ENCODE results near the gene BLM. TPM values are rescaled to one million over a fixed set of nuclear protein-coding genes. Genes with fewer than 3 reads are reported as not detected.
A peak's percentile ranks its signal among the peaks of the same experiment; 100 is the strongest.

Gene BLM
- total and polyA plus RNA-seq, 8 donors, result 0.12 to 1.1 (median 0.65) TPM; not detected in 1

GRCh38 chr15:90851114-90851513, 134.0 kb downstream of the BLM start:
- no peak for DNase-seq
- Histone ChIP-seq H3K4me3 (no peak overlapping the region), H3K27me3 (no peaks in the 10 kb centered on the region), H3K27ac (no peak overlapping the region), H3K9me3 (no peaks in the 10 kb centered on the region), H3K36me3 (no peaks in the 10 kb centered on the region), H3K4me1 (no peaks in the 10 kb centered on the region)
- no peak for FAIRE-seq
- 83 to 88% methylated on average over 6 of the region's 6 CpGs for WGBS, 2 donors
- intact Hi-C loops (cut with DNase I), result no loop called here
- no peak for ATAC-seq
- TF ChIP-seq CTCF (IDR thresholded peaks at IDR 0.05), result no peak

GRCh38 chr15:90851940-90852339, 134.8 kb downstream of the BLM start:
- Histone ChIP-seq H3K9me3 (no peaks in the 10 kb centered on the region), H3K4me1 (no peaks in the 10 kb centered on the region), H3K27ac (no peak overlapping the region), H3K4me3 (no peak overlapping the region), H3K36me3 (no peaks in the 10 kb centered on the region), H3K27me3 (no peaks in the 10 kb centered on the region)
- no peak for TF ChIP-seq CTCF (IDR thresholded peaks at IDR 0.05)
- WGBS, 2 donors, result 84 to 93% methylated on average over 5 of the region's 5 CpGs
- FAIRE-seq (no peak), DNase-seq (no peak), ATAC-seq (no peak)
- intact Hi-C loops (cut with DNase I), result no loop called here

GRCh38 chr15:90855139-90855538, 138.0 kb downstream of the BLM start:
- no peaks in the 10 kb centered on the region for H3K36me3 ChIP-seq
- peaks cover 0 to 11% (median 7%) of the 10 kb centered on the region in 3 donors for H3K4me1 ChIP-seq
- 61% methylated on average over 9 of the region's 9 CpGs for WGBS, 2 donors
- H3K27me3 ChIP-seq, result no peaks in the 10 kb centered on the region
- peak in 2 of 6 donors; percentile 39 to 59 for DNase-seq
- no peak overlapping the region for H3K4me3 ChIP-seq
- no peak overlapping the region for H3K27ac ChIP-seq
- TF ChIP-seq CTCF (IDR thresholded peaks at IDR 0.05), result no peak
- no peak for FAIRE-seq
- intact Hi-C loops (cut with DNase I), result no loop called here
- peak; percentile 20 to 60 (median 42) for ATAC-seq
- H3K9me3 ChIP-seq, result no peaks in the 10 kb centered on the region

GRCh38 chr15:90857337-90857736, 140.2 kb downstream of the BLM start:
- intact Hi-C loops (cut with DNase I), result no loop called here
- TF ChIP-seq CTCF (IDR thresholded peaks at IDR 0.05), result no peak
- no peaks in the 10 kb centered on the region for H3K9me3 ChIP-seq
- no peak overlapping the region for H3K27ac ChIP-seq
- no peaks in the 10 kb centered on the region for H3K36me3 ChIP-seq
- no peak for DNase-seq
- peaks cover 6 to 27% (median 20%) of the 10 kb centered on the region in 3 donors for H3K4me1 ChIP-seq
- no peak for ATAC-seq
- no peak overlapping the region for H3K4me3 ChIP-seq
- 88 to 94% methylated on average over 8 of the region's 8 CpGs for WGBS, 2 donors
- no peak for FAIRE-seq
- H3K27me3 ChIP-seq, result no peaks in the 10 kb centered on the region

GRCh38 chr15:90857883-90858443, 140.8 kb downstream of the BLM start:
- no peak for TF ChIP-seq CTCF (IDR thresholded peaks at IDR 0.05)
- 82 to 87% methylated on average over 8 of the region's 8 CpGs for WGBS, 2 donors
- intact Hi-C loops (cut with DNase I), result no loop called here
- H3K4me1 ChIP-seq, result peaks cover 6 to 30% (median 20%) of the 10 kb centered on the region in 3 donors
- FAIRE-seq (no peak), DNase-seq (no peak), ATAC-seq (no peak)
- H3K36me3 ChIP-seq, result no peaks in the 10 kb centered on the region
- H3K27me3 ChIP-seq, result no peaks in the 10 kb centered on the region
- H3K9me3 ChIP-seq, result no peaks in the 10 kb centered on the region
- H3K4me3 ChIP-seq, result no peak overlapping the region
- H3K27ac ChIP-seq, result no peak overlapping the region

Measured in pancreas (tissue), 10 donors.